ENCODE measurements around the gene P2RY14. TPM values are rescaled to one million over a fixed set of nuclear protein-coding genes. Genes with fewer than 3 reads are reported as not detected.
A peak's percentile ranks its signal among the peaks of the same experiment; 100 is the strongest.
"Not testable (repeated sequence)": the region's sequence is repeated elsewhere in the genome, so short reads cannot be mapped to it uniquely, and the experiment has no call there.

Gene P2RY14
- total and polyA plus RNA-seq, 2 experiments from 2014 or later, result not detected

DNA sequence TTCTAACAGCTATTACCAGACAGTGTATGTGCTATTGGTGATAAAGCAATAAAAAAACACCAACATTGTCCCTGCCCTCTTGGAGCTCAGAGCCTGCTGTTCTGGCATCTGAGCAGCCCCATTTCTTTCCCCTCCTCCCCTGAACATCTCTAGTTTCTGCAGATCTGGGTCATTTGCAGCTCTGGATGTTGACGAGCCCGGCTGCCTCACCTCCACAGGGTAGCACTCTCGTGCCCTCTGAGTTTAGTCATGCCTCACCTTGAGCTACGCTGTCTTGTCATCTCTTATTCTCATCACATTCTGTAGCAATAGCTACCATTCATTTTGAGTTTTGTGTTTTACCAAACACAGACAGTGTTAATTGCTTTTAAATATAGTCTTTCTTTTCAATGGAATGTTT lies 45.4 kb downstream of the P2RY14 start:
- Histone ChIP-seq H3K36me3 (ENCODE audit: low read depth) (no peaks in the 10 kb centered on the region), H3K27ac (no peak overlapping the region), H3K9ac (no peak overlapping the region), H3K9me3 (ENCODE audit: low read depth) (no peaks in the 10 kb centered on the region), H3K9me2 (ENCODE audit: insufficient read depth) (no peaks in the 10 kb centered on the region), H3K4me1 (ENCODE audit: insufficient read depth) (peaks cover 12% of the 10 kb centered on the region), H3K79me2 (ENCODE audit: insufficient read depth) (no peaks in the 10 kb centered on the region), H3K27me3 (replicated peaks; ENCODE audit: insufficient read depth) (no peaks in the 10 kb centered on the region), H4K20me1 (ENCODE audit: insufficient read depth) (no peaks in the 10 kb centered on the region), H3K4me2 (ENCODE audit: unreplicated experiment) (no peak overlapping the region), H3F3A (ENCODE audit: insufficient read depth) (peaks cover 12% of the 10 kb centered on the region), H2AFZ (no peak overlapping the region), H3K4me3 (no peak overlapping the region)
- no peak for TF ChIP-seq EZH2phosphoT487 (IDR thresholded peaks at IDR 0.05; ENCODE audit: insufficient read depth, low read depth)
- TF ChIP-seq EZH2 (IDR thresholded peaks at IDR 0.05; ENCODE audit: insufficient read depth, poor library complexity, severe bottlenecking), result no peak
- in situ Hi-C loops (cut with MboI), result no loop called here
- DNase-seq, result no peak
- 82 to 93% methylated on average over 4 of the region's 4 CpGs for WGBS, 2 experiments (ENCODE audit: low coverage in 1 of 2, low lambda C conversion rate in 2 of 2, missing lambda C conversion rate in 2 of 2)

DNA sequence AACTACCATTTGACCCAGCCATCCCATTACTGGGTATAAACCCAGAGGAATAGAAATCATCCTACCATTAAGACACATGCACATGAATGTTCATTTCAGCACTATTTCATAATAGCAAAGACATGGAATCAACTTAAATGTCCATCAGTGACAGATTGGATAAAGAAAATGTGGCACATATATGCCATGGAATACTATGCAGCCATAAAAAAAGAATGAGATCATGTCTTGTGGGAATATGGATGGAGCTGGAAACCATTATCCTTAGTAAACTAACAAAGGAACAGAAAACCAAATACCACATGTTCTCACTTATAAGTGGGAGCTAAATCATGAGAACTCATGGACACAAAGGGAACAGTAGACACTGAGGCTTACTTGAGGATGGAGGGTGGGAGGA lies 45.9 kb downstream of the P2RY14 start:
- DNase-seq; H4K20me1 ChIP-seq (ENCODE audit: insufficient read depth); H3K79me2 ChIP-seq (ENCODE audit: insufficient read depth); H3K9me2 ChIP-seq (ENCODE audit: insufficient read depth); H3K4me2 ChIP-seq (ENCODE audit: unreplicated experiment); H3K36me3 ChIP-seq (ENCODE audit: low read depth); H3K9ac ChIP-seq; H3K27ac ChIP-seq; H3K9me3 ChIP-seq (ENCODE audit: low read depth); in situ Hi-C loops (cut with MboI); H2AFZ ChIP-seq; H3K4me3 ChIP-seq; H3K27me3 ChIP-seq (replicated peaks; ENCODE audit: insufficient read depth): not testable (repeated sequence)
- Histone ChIP-seq H3K4me1 (ENCODE audit: insufficient read depth) (peaks cover 18% of the 10 kb centered on the region), H3F3A (ENCODE audit: insufficient read depth) (peaks cover 16% of the 10 kb centered on the region)

DNA sequence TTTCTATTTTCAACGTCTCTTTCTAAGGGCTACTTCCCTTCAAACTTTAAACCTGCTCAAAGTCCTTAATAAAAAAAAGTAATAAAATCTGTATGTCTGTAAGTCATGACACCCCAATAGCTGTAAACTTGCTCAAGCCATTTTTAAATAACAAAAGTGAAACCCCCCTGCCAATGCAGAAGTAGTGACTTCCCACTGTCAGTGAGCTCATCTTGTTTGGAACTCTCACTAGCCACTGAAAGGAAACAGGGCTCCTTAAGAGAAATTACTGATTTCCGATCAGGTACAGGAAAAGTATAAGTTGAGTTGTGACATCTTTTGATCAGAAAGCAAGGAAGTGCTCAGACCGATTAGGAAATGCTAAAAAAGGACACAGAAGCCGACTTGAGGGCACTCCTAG lies 47.7 kb downstream of the P2RY14 start:
- H3K4me3 ChIP-seq, result no peak overlapping the region
- no peak overlapping the region for H3K27ac ChIP-seq
- H4K20me1 ChIP-seq (ENCODE audit: insufficient read depth), result no peaks in the 10 kb centered on the region
- no peaks in the 10 kb centered on the region for H3K36me3 ChIP-seq (ENCODE audit: low read depth)
- H3K9me2 ChIP-seq (ENCODE audit: insufficient read depth), result no peaks in the 10 kb centered on the region
- no peaks in the 10 kb centered on the region for H3K79me2 ChIP-seq (ENCODE audit: insufficient read depth)
- H3K4me2 ChIP-seq (ENCODE audit: unreplicated experiment), result no peak overlapping the region
- H3K27me3 ChIP-seq (replicated peaks; ENCODE audit: insufficient read depth), result no peaks in the 10 kb centered on the region
- no peak overlapping the region for H3K9ac ChIP-seq
- no peaks in the 10 kb centered on the region for H3K9me3 ChIP-seq (ENCODE audit: low read depth)
- in situ Hi-C loops (cut with MboI), result no loop called here
- no peak overlapping the region for H2AFZ ChIP-seq
- peaks cover 19% of the 10 kb centered on the region for H3F3A ChIP-seq (ENCODE audit: insufficient read depth)
- WGBS, 2 experiments (ENCODE audit: low coverage in 1 of 2, low lambda C conversion rate in 2 of 2, missing lambda C conversion rate in 2 of 2), result 85 to 90% methylated on average over 4 of the region's 4 CpGs
- no peak for DNase-seq
- peaks cover 36% of the 10 kb centered on the region for H3K4me1 ChIP-seq (ENCODE audit: insufficient read depth)
- TF ChIP-seq EZH2phosphoT487 (IDR thresholded peaks at IDR 0.05; ENCODE audit: insufficient read depth, low read depth) (no peak), EZH2 (IDR thresholded peaks at IDR 0.05; ENCODE audit: insufficient read depth, poor library complexity, severe bottlenecking) (no peak)

- no peaks in the 10 kb centered on the region for H4K20me1 ChIP-seq (ENCODE audit: insufficient read depth)
- TF ChIP-seq EZH2 (IDR thresholded peaks at IDR 0.05; ENCODE audit: insufficient read depth, poor library complexity, severe bottlenecking) (no peak), EZH2phosphoT487 (IDR thresholded peaks at IDR 0.05; ENCODE audit: insufficient read depth, low read depth) (no peak)
- H3K9me3 ChIP-seq (ENCODE audit: low read depth), result no peaks in the 10 kb centered on the region
- peaks cover 36% of the 10 kb centered on the region for H3K4me1 ChIP-seq (ENCODE audit: insufficient read depth)
- WGBS, 2 experiments (ENCODE audit: low coverage in 1 of 2, low lambda C conversion rate in 2 of 2, missing lambda C conversion rate in 2 of 2), result 26 to 27% methylated on average over 1 of the region's 1 CpG
- peak; percentile 82 for DNase-seq
- no peaks in the 10 kb centered on the region for H3K79me2 ChIP-seq (ENCODE audit: insufficient read depth)
- H3K9me2 ChIP-seq (ENCODE audit: insufficient read depth), result no peaks in the 10 kb centered on the region
- H3F3A ChIP-seq (ENCODE audit: insufficient read depth), result peaks cover 19% of the 10 kb centered on the region
- H3K27me3 ChIP-seq (replicated peaks; ENCODE audit: insufficient read depth), result no peaks in the 10 kb centered on the region
- peak overlapping the region; percentile 41 for H3K4me2 ChIP-seq (ENCODE audit: unreplicated experiment)
- no peaks in the 10 kb centered on the region for H3K36me3 ChIP-seq (ENCODE audit: low read depth)
- H3K4me3 ChIP-seq, result no peak overlapping the region
- in situ Hi-C loops (cut with MboI), result loop anchor here (5.0 to 10.0 kb wide), 2 partner anchors 49 to 64 kb away; partner anchors contain the start of gene P2RY14
- no peak overlapping the region; the same call in 1 of the 2 replicates for H2AFZ ChIP-seq
- peak overlapping the region; percentile 46 for H3K9ac ChIP-seq
- peak overlapping the region; percentile 60 for H3K27ac ChIP-seq
Observed at GRCh38 chr3:151228666-151229040, 49.7 kb downstream of the P2RY14 start.
